Epithelial cell of esophagus (primary cell): ENCODE measurements around the gene EDN1.

Experiments
- DNase-seq: peaks from one replicate; pipeline ENCODE4 v3.0.0; 2010; ENCODE audit warnings: low read depth
- H3K4me3 ChIP-seq: 2 replicates; pipeline ENCODE4 v1.5.1; 2011; ENCODE audit warnings: mild to moderate bottlenecking, low read length, control low read depth
- CTCF ChIP-seq: IDR thresholded peaks from 2 replicates; pipeline ENCODE4 v1.5.1; 2011; ENCODE audit warnings: low read depth, mild to moderate bottlenecking, low read length, control low read depth, inconsistent platforms; ENCODE audit not compliant: insufficient read depth; ENCODE audit errors: missing control alignments

EDN1 gene

GRCh38 chr6:12298017-12298978 is 8.1 kb downstream of the EDN1 start:
- no peak for DNase-seq

GRCh38 chr6:12298995-12299394 is 8.8 kb downstream of the EDN1 start:
- H3K4me3 ChIP-seq: no peak overlapping the region
- DNase-seq: no peak
- TF ChIP-seq CTCF: no peak

More at GRCh38 chr6:12298017-12298978, 8.1 kb downstream of the EDN1 start:
- no peak overlapping the region for H3K4me3 ChIP-seq
- TF ChIP-seq CTCF: no peak

GRCh38 chr6:12301018-12301417 is 10.9 kb downstream of the EDN1 start:
- H3K4me3 ChIP-seq: no peak overlapping the region
- no peak for DNase-seq
- TF ChIP-seq CTCF: no peak

- no peak overlapping the region for H3K4me3 ChIP-seq
- DNase-seq: peak; percentile 40
- no peak for TF ChIP-seq CTCF
These were observed 14.3 kb downstream of the EDN1 start for GRCh38 chr6:12304487-12304886.

- no peak overlapping the region for H3K4me3 ChIP-seq
- no peak for DNase-seq
- no peak for TF ChIP-seq CTCF
These were observed 18.9 kb downstream of the EDN1 start for GRCh38 chr6:12309070-12309469.

GRCh38 chr6:12311106-12311505 is 20.9 kb downstream of the EDN1 start:
- peak; percentile 73 for DNase-seq
- peak overlapping the region; percentile 16 for H3K4me3 ChIP-seq
- TF ChIP-seq CTCF: no peak
